Kidney (tissue), 14 donors: Measurements from ENCODE around the gene TEX44. TPM values are rescaled to one million over a fixed set of nuclear protein-coding genes. Genes with fewer than 3 reads are reported as not detected.

Source experiments
- DNase-seq, 5 donors: peaks; one replicate each; pipeline ENCODE4 v3.0.0-alpha.2; 2013 to 2020
- FAIRE-seq: peaks from 2 replicates; lab custom pipeline; 2012; peaks lifted over from hg19 to GRCh38; lab: Jason Lieb, UNC
- H3K27ac ChIP-seq, 2 donors: one replicate each; pipeline ENCODE4 v1.7.0; 2013; ENCODE audit warnings: low read depth in 2 of 2, low read length in 2 of 2, inconsistent platforms in 1 of 2
- H3K27me3 ChIP-seq: one replicate; pipeline ENCODE4 v1.7.1; 2013; ENCODE audit warnings: low read length, inconsistent platforms; ENCODE audit not compliant: control insufficient read depth, insufficient read depth
- H3K36me3 ChIP-seq, 3 donors: one replicate each; pipeline versions ENCODE4 v1.7.0 to v1.7.1; 2013; ENCODE audit warnings: low read length in 3 of 3, control low read depth in 1 of 3, inconsistent platforms in 1 of 3; ENCODE audit not compliant: insufficient read depth in 3 of 3, control insufficient read depth in 2 of 3
- H3K4me1 ChIP-seq, 3 donors: one replicate each; pipeline versions ENCODE4 v1.7.0 to v1.7.1; 2013; ENCODE audit warnings: low read length in 3 of 3, inconsistent platforms in 1 of 3, low read depth in 1 of 3; ENCODE audit not compliant: control insufficient read depth in 2 of 3, insufficient read depth in 2 of 3
- H3K4me3 ChIP-seq, 3 donors: one replicate each; pipeline versions ENCODE4 v1.7.0 to v1.8.1; 2013; ENCODE audit warnings: low read length in 3 of 3, control low read depth in 1 of 3, inconsistent platforms in 1 of 3
- H3K9ac ChIP-seq, 3 donors: one replicate each; pipeline versions ENCODE4 v1.7.0 to v1.7.1; 2013; ENCODE audit warnings: low read length in 3 of 3, control low read depth in 1 of 3, inconsistent platforms in 1 of 3
- H3K9me3 ChIP-seq, 3 donors: one replicate each; pipeline versions ENCODE4 v1.7.0 to v1.7.1; 2013; ENCODE audit warnings: low read length in 3 of 3, control low read depth in 1 of 3, inconsistent platforms in 1 of 3; ENCODE audit not compliant: control insufficient read depth in 2 of 3, insufficient read depth in 1 of 3
- intact Hi-C: fragments of 100-400 bp; cut with DNase I; formaldehyde crosslinking; loops from one replicate; pipeline ENCODE4 v1.11.1; 2022
- polyA plus RNA-seq: library from polyadenylated mRNA; stranded (reverse); fragments of 350-450 nt; fragmentation: Illumina TruSeq; extraction: RNeasy Lipid Tissue Mini Kit (QIAGEN cat#74804); gene quantifications from one replicate; pipeline ENCODE4 v1.2.3, GENCODE V29; 2014; ENCODE audit warnings: low read depth, low replicate concordance; ENCODE audit not compliant: insufficient read depth
- total RNA-seq: library from RNA; stranded (reverse); fragmentation: NEBNext Ultra II Directional; extraction: Animal tissue kit (Norgen Biotek cat#: 25700); gene quantifications from one replicate; pipeline ENCODE4 v1.2.1, GENCODE V29; 2021
- TF ChIP-seq, protein P1 (sequence below): IDR thresholded peaks from 3 replicates; pipeline ENCODE4 v1.5.1; 2012; ENCODE audit warnings: mild to moderate bottlenecking, moderate library complexity, borderline replicate concordance; ENCODE audit not compliant: insufficient read depth; ENCODE audit errors: extremely low read depth
- donor health status: control.
- donor health status: control.
- donor health status: control.
- donor health status: control.
- donor health status: control.
- donor health status: DM: yes; HTN: yes; CAD: no.
- donor health status: Normal renal cell carcinoma (clear cell type).

The TEX44 gene
- total and polyA plus RNA-seq, 2 donors from 2014 or later: not detected

DNA sequence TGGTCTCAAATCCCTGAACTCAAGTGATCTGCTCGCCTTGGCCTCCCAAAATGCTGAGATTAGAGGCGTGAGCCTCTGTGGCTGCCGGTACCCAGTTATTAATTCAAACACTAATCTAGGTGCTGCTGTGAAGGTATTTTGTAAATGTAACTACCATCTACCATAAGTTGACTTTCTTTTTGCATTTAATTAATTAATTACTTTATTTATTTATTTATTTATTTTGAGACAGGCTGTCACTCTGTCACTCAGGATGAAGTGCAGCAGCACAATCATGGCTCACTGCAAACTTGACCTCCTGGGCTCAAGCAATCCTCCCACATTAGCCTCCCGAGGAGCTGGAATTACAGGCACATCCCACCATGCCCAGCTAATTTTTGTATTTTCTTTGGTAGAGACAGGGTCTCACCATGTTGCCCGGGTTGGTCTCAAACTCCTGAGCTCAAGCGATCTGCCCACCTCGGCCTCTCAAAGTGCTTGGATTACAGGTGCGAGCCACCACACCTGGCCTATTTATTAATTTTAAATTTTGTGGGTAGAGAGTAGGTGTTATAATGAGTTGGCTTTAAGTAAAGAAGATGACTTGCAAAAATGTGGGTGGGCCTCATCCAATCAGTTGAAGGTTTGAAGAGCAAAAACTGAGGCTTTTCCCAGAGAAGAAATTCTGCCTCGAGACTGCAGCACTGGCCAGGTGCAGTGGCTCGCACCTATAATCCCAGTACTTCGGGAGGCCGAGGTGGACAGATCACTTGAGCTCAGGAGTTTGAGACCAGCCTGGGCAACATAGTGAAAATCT lies 45.2 kb upstream of the TEX44 start:
- intact Hi-C loops: no loop called here
- no peak overlapping the region for H3K27ac ChIP-seq
- DNase-seq: no peak
- H3K4me3 ChIP-seq: no peak overlapping the region
- peaks cover 0 to 6% (median 5%) of the 10 kb centered on the region in 3 donors for H3K4me1 ChIP-seq
- peaks cover 0 to 8% (median 0%) of the 10 kb centered on the region in 3 donors for H3K9me3 ChIP-seq
- H3K9ac ChIP-seq: no peak overlapping the region
- no peaks in the 10 kb centered on the region for H3K27me3 ChIP-seq
- TF ChIP-seq, protein P1, sequence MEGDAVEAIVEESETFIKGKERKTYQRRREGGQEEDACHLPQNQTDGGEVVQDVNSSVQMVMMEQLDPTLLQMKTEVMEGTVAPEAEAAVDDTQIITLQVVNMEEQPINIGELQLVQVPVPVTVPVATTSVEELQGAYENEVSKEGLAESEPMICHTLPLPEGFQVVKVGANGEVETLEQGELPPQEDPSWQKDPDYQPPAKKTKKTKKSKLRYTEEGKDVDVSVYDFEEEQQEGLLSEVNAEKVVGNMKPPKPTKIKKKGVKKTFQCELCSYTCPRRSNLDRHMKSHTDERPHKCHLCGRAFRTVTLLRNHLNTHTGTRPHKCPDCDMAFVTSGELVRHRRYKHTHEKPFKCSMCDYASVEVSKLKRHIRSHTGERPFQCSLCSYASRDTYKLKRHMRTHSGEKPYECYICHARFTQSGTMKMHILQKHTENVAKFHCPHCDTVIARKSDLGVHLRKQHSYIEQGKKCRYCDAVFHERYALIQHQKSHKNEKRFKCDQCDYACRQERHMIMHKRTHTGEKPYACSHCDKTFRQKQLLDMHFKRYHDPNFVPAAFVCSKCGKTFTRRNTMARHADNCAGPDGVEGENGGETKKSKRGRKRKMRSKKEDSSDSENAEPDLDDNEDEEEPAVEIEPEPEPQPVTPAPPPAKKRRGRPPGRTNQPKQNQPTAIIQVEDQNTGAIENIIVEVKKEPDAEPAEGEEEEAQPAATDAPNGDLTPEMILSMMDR: no peak
- FAIRE-seq: no peak
- no peaks in the 10 kb centered on the region for H3K36me3 ChIP-seq

DNA sequence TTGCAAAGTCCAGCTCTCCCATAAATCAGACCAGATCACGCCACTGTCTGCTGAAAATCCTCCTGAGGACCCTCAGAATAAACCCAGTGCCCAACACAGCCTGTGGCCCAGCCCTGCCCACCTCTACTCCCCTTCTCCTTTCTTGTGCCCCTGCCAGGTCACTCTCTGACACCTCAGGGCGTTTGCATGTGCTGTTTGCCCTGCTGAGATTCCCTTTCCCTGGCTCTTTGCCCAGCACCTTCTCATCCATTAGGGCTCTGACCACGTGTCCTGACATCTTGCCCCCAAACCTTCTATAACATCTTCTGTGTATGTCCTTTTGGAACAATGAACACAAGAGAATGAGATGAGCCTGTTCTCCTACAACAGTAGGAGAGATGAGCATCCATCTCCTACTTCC lies 43.9 kb upstream of the TEX44 start:
- Histone ChIP-seq H3K27me3 (no peaks in the 10 kb centered on the region), H3K27ac (no peak overlapping the region), H3K4me3 (no peak overlapping the region), H3K9ac (no peak overlapping the region), H3K4me1 (peaks cover 0 to 6% (median 5%) of the 10 kb centered on the region in 3 donors), H3K36me3 (no peaks in the 10 kb centered on the region), H3K9me3 (no peaks in the 10 kb centered on the region)
- TF ChIP-seq, protein P1: no peak
- DNase-seq (no peak), FAIRE-seq (no peak)
- intact Hi-C loops: no loop called here

GRCh38 chr2:231549446-231550239 lies 43.0 kb upstream of the TEX44 start:
- DNase-seq: no peak
- Histone ChIP-seq H3K27ac (no peak overlapping the region), H3K36me3 (no peaks in the 10 kb centered on the region), H3K9ac (no peak overlapping the region), H3K4me3 (no peak overlapping the region), H3K27me3 (no peaks in the 10 kb centered on the region), H3K9me3 (no peaks in the 10 kb centered on the region), H3K4me1 (peaks cover 0 to 11% (median 5%) of the 10 kb centered on the region in 3 donors)
- FAIRE-seq: no peak
- TF ChIP-seq, protein P1: no peak
- intact Hi-C loops: loop anchor here (10.0 kb wide), 1 partner anchor 65 kb away; no protein-coding TSS in a partner anchor
